ACC112 (cell line): ENCODE data around the gene NUDT17.

Experiments used
- H2AFZ ChIP-seq: fragments of 200-600 bp; sonication (generic); one replicate; pipeline ENCODE4 v1.6.0; 2017; ENCODE audit warnings: antibody characterized with exemption, low read length; ENCODE audit not compliant: unreplicated experiment
- H3K27ac ChIP-seq: fragments of 200-600 bp; sonication (generic); 2 replicates; pipeline ENCODE4 v1.5.1; 2014; ENCODE audit warnings: low read depth, mild to moderate bottlenecking, antibody characterized with exemption, low read length, moderate library complexity
- H3K27me3 ChIP-seq: fragments of 200-600 bp; sonication (generic); 2 replicates; pipeline ENCODE4 v1.6.1; 2014; ENCODE audit warnings: mild to moderate bottlenecking, antibody characterized with exemption, low read length, moderate library complexity, mixed read lengths; ENCODE audit not compliant: insufficient read depth
- H3K36me3 ChIP-seq: fragments of 200-600 bp; sonication (generic); 2 replicates; pipeline ENCODE4 v1.6.1; 2016; ENCODE audit warnings: mild to moderate bottlenecking, antibody characterized with exemption, low read length, moderate library complexity, mixed read lengths; ENCODE audit not compliant: insufficient read depth
- H3K4me1 ChIP-seq: fragments of 200-600 bp; sonication (generic); one replicate; pipeline ENCODE4 v1.6.1; 2016; ENCODE audit warnings: low read length, mixed read lengths; ENCODE audit not compliant: insufficient read depth, unreplicated experiment, control insufficient read depth
- H3K4me3 ChIP-seq: fragments of 200-600 bp; sonication (generic); 2 replicates; pipeline ENCODE4 v1.5.1; 2014; ENCODE audit warnings: mild to moderate bottlenecking, low read depth, low read length
- H3K79me2 ChIP-seq: fragments of 200-600 bp; sonication (generic); one replicate; pipeline ENCODE4 v1.6.0; 2016; ENCODE audit warnings: low read length; ENCODE audit not compliant: control insufficient read depth, unreplicated experiment, insufficient read depth

NUDT17 gene

GRCh38 chr1:145847827-145848226 is 2.4 kb downstream of the NUDT17 start:
- Histone ChIP-seq H3K79me2 (no peaks in the 10 kb centered on the region), H3K4me3 (no peak overlapping the region), H3K27me3 (no peaks in the 10 kb centered on the region), H3K4me1 (peaks cover 35% of the 10 kb centered on the region), H3K27ac (no peak overlapping the region), H3K36me3 (peaks cover 11% of the 10 kb centered on the region; the same call in 1 of the 2 replicates), H2AFZ (no peak overlapping the region)

GRCh38 chr1:145849356-145850160 is 4.1 kb downstream of the NUDT17 start:
- peaks cover 19% of the 10 kb centered on the region; the same call in 1 of the 2 replicates for H3K36me3 ChIP-seq
- no peaks in the 10 kb centered on the region for H3K79me2 ChIP-seq
- H2AFZ ChIP-seq, result no peak overlapping the region
- H3K27ac ChIP-seq, result peak overlapping the region; percentile 59
- H3K4me3 ChIP-seq, result no peak overlapping the region
- H3K4me1 ChIP-seq, result peaks cover 35% of the 10 kb centered on the region
- no peaks in the 10 kb centered on the region for H3K27me3 ChIP-seq

GRCh38 chr1:145855426-145855948 is 10.1 kb downstream of the NUDT17 start:
- no peak overlapping the region for H2AFZ ChIP-seq
- H3K4me3 ChIP-seq, result no peak overlapping the region
- peaks cover 31% of the 10 kb centered on the region; the same call in 1 of the 2 replicates for H3K36me3 ChIP-seq
- H3K4me1 ChIP-seq, result peaks cover 20% of the 10 kb centered on the region
- no peak overlapping the region for H3K27ac ChIP-seq
- H3K79me2 ChIP-seq, result peaks cover 23% of the 10 kb centered on the region
- H3K27me3 ChIP-seq, result no peaks in the 10 kb centered on the region

GRCh38 chr1:145857170-145857569 is 11.7 kb downstream of the NUDT17 start:
- H3K4me1 ChIP-seq, result peaks cover 14% of the 10 kb centered on the region
- peaks cover 23% of the 10 kb centered on the region for H3K79me2 ChIP-seq
- no peak overlapping the region for H3K27ac ChIP-seq
- no peak overlapping the region for H2AFZ ChIP-seq
- H3K36me3 ChIP-seq, result peaks cover 24% of the 10 kb centered on the region; the same call in 1 of the 2 replicates
- H3K27me3 ChIP-seq, result no peaks in the 10 kb centered on the region
- 0 out of 2 replicates have a peak overlapping the region, but pooled peaks have one; percentile 99 for H3K4me3 ChIP-seq

GRCh38 chr1:145858238-145858900 is 12.9 kb downstream of the NUDT17 start:
- H3K36me3 ChIP-seq, result peaks cover 19% of the 10 kb centered on the region; the same call in 1 of the 2 replicates
- H3K4me3 ChIP-seq, result peak overlapping the region; percentile 99
- no peaks in the 10 kb centered on the region for H3K27me3 ChIP-seq
- no peak overlapping the region for H3K27ac ChIP-seq
- peak overlapping the region; percentile 95 for H2AFZ ChIP-seq
- peaks cover 14% of the 10 kb centered on the region for H3K4me1 ChIP-seq
- peaks cover 23% of the 10 kb centered on the region for H3K79me2 ChIP-seq

GRCh38 chr1:145858901-145859490 is 13.6 kb downstream of the NUDT17 start, which contains the start of gene PIAS3:
TSS of gene PIAS3 (minus strand) at chr1:145859081. CDS start at chr1:145858990, 91 bp downstream.
- peaks cover 23% of the 10 kb centered on the region for H3K79me2 ChIP-seq
- H3K4me3 ChIP-seq, result peak within 1 kb of the TSS; percentile 99
- peak within 1 kb of the TSS; percentile 53 for H3K27ac ChIP-seq
- H3K36me3 ChIP-seq, result peaks cover 13% of the 10 kb centered on the region; the same call in 1 of the 2 replicates
- H2AFZ ChIP-seq, result peak within 1 kb of the TSS; percentile 95
- peaks cover 14% of the 10 kb centered on the region for H3K4me1 ChIP-seq
- no peaks in the 10 kb centered on the region for H3K27me3 ChIP-seq

- Histone ChIP-seq H3K27ac (peak overlapping the region; percentile 53), H3K36me3 (peaks cover 12% of the 10 kb centered on the region; the same call in 1 of the 2 replicates), H3K27me3 (no peaks in the 10 kb centered on the region), H3K4me3 (peak overlapping the region; percentile 99), H3K4me1 (peaks cover 14% of the 10 kb centered on the region), H2AFZ (peak overlapping the region; percentile 95), H3K79me2 (peaks cover 23% of the 10 kb centered on the region)
Observed at GRCh38 chr1:145859491-145860023, 14.1 kb downstream of the NUDT17 start.

- H2AFZ ChIP-seq, result no peak overlapping the region
Observed at GRCh38 chr1:145863282-145864018, 18.0 kb downstream of the NUDT17 start.

GRCh38 chr1:145868232-145868631 is 22.8 kb downstream of the NUDT17 start:
- Histone ChIP-seq H3K27ac (no peak overlapping the region), H3K36me3 (no peaks in the 10 kb centered on the region), H3K79me2 (no peaks in the 10 kb centered on the region), H3K4me1 (peaks cover 14% of the 10 kb centered on the region), H2AFZ (no peak overlapping the region), H3K4me3 (no peak overlapping the region), H3K27me3 (no peaks in the 10 kb centered on the region)

More at GRCh38 chr1:145863282-145864018, 18.0 kb downstream of the NUDT17 start:
- H3K27me3 ChIP-seq, result no peaks in the 10 kb centered on the region
- H3K4me1 ChIP-seq, result peaks cover 5% of the 10 kb centered on the region
- H3K27ac ChIP-seq, result no peak overlapping the region
- H3K4me3 ChIP-seq, result no peak overlapping the region
- H3K79me2 ChIP-seq, result peaks cover under 1% of the 10 kb centered on the region
- no peaks in the 10 kb centered on the region for H3K36me3 ChIP-seq
